Neural cell (in vitro differentiated cells): ENCODE data around the gene HSD17B2.

Source experiments
- CTCF ChIP-seq: fragments of 450-650 bp; IDR thresholded peaks from 2 replicates; pipeline ENCODE4 v1.5.1; 2014; ENCODE audit warnings: antibody characterized with exemption, mild to moderate bottlenecking, moderate library complexity; ENCODE audit not compliant: poor library complexity, severe bottlenecking
- EZH2 ChIP-seq: fragments of 200-600, 300-800 bp; shearing (Covaris generic), sonication (generic); IDR thresholded peaks from 2 replicates; pipeline ENCODE4 v1.6.1; 2014; ENCODE audit warnings: antibody characterized with exemption, low read length, borderline replicate concordance, mild to moderate bottlenecking; ENCODE audit not compliant: insufficient read depth, poor library complexity, severe bottlenecking
- MXI1 ChIP-seq: fragments of 450-650 bp; conservative IDR thresholded peaks from 2 replicates; pipeline ENCODE4 v1.6.1; 2014; ENCODE audit warnings: antibody characterized with exemption, mild to moderate bottlenecking; ENCODE audit not compliant: poor library complexity, severe bottlenecking
- POLR2AphosphoS5 ChIP-seq: IDR thresholded peaks from 2 replicates; pipeline ENCODE4 v1.6.1; 2012
- RAD21 ChIP-seq: fragments of 450-650 bp; conservative IDR thresholded peaks from 2 replicates; pipeline ENCODE4 v1.6.1; 2014; ENCODE audit warnings: antibody characterized with exemption, mild to moderate bottlenecking, moderate library complexity
- TAF1 ChIP-seq: IDR thresholded peaks from 2 replicates; pipeline ENCODE4 v1.6.1; 2012; ENCODE audit warnings: low read depth
- TF ChIP-seq, protein P1 (sequence below): IDR thresholded peaks from 2 replicates; pipeline ENCODE4 v1.6.1; 2012; ENCODE audit warnings: borderline replicate concordance

DNA sequence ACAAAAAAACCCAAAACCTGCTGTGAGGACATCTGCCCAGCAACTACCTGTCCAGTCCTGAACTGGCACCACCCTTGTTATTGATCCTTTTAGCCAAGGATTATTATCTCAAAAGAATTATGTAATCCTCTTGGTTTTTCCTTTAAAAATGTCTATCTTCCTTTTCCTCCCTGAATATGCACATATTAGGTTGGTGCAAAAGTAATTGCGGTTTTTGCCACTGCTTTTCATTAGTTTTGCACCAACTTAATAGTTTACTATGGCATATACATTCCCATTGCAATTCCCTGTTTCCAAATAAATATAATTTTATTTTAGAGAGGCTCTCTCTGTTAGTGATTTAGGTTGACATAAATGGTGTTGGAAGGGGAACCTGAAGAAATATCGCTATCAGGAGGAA is 83.7 kb downstream of the HSD17B2 start:
- TF ChIP-seq CTCF, result no peak
- TF ChIP-seq RAD21, result no peak
- no peak for TF ChIP-seq EZH2
- TF ChIP-seq POLR2AphosphoS5, result no peak
- TF ChIP-seq MXI1, result no peak
- TF ChIP-seq TAF1, result no peak
- TF ChIP-seq, protein P1, sequence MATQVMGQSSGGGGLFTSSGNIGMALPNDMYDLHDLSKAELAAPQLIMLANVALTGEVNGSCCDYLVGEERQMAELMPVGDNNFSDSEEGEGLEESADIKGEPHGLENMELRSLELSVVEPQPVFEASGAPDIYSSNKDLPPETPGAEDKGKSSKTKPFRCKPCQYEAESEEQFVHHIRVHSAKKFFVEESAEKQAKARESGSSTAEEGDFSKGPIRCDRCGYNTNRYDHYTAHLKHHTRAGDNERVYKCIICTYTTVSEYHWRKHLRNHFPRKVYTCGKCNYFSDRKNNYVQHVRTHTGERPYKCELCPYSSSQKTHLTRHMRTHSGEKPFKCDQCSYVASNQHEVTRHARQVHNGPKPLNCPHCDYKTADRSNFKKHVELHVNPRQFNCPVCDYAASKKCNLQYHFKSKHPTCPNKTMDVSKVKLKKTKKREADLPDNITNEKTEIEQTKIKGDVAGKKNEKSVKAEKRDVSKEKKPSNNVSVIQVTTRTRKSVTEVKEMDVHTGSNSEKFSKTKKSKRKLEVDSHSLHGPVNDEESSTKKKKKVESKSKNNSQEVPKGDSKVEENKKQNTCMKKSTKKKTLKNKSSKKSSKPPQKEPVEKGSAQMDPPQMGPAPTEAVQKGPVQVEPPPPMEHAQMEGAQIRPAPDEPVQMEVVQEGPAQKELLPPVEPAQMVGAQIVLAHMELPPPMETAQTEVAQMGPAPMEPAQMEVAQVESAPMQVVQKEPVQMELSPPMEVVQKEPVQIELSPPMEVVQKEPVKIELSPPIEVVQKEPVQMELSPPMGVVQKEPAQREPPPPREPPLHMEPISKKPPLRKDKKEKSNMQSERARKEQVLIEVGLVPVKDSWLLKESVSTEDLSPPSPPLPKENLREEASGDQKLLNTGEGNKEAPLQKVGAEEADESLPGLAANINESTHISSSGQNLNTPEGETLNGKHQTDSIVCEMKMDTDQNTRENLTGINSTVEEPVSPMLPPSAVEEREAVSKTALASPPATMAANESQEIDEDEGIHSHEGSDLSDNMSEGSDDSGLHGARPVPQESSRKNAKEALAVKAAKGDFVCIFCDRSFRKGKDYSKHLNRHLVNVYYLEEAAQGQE, result no peak
